ENCODE measurements around the gene SMNDC1.
"Not testable (repeated sequence)": the region's sequence is repeated elsewhere in the genome, so short reads cannot be mapped to it uniquely, and the experiment has no call there.

The SMNDC1 gene

DNA sequence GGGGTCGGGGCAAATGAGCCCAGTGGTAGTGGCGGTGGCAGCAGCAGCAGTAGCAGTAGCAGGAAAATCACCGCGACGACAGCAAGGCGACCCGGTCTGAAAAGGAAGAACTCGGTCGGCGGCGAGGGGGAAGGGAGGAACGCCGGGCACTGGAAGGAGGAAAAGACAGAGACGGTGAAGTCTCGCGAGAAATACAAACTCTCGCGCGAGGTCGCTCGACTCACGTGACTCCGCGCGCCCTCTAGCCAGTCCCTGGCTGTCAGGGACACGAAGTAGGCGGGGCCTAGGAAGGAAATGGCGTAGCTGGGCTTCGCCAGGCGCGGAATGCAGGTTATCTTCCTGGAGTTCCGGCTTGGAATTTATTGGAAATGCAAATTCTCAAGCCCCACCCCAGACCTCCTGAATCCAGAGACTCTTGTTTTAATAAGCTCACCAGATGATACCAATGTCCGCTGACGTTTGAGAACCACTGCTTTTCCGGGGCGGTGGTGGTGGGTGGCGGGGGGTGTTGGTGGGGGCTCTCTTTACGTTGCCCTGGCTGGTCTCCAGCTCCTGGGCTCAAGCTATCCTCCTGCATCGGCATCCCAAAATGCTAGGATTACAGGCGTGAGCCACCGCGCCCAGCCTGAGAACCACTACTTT is at the start of gene SMNDC1:
SMNDC1 (minus strand) TSS at position 141 of the 642 bp plus-strand sequence. CDS start 1,333 bp downstream, outside the sequence.
- peak; percentile 100 for DNase-seq

GRCh38 chr10:110354322-110354766 is 49.6 kb upstream of the SMNDC1 start:
- peak; percentile 89 for DNase-seq

DNA sequence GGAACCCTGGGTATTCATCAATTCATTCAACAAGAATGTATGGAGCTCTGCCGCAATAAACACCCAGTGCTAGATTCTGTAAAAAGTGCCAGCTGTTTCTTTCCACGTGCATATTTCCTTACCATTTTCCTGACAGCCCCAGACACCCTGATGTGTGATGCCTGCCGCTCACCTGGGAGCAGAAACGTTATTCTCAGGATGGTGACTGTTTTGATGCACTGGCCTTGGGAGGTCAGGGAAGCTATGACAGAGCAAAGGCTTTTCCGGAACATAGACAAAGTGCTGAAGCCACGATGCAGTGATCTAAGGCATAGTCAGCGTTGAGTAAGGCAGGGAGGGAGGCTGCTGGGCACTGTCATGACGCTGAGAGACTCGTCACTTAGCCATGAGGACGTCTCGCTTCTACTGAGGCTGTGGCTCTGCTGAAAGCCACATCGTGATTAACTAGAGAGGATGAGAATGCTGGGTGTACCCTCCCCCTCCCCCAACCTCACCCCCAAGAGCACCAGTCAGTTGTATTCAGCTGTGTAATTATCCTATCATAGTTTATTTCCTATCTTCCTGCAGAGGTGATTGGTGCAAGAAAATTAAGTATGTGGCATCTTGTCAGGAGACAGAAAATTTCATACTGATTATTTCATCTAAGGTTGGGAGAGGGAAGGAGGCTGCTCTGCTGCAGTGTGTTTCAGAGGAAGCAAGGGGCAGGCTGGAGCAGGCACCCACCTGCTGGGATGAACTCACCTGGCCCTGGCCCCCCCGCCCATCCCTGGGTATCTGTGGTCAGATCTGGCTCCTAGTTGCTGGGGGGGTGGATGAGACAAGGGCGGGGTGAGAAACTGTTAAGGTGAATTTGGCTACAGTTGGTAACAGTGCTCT is 48.8 kb upstream of the SMNDC1 start:
- DNase-seq: peak; percentile 62

DNA sequence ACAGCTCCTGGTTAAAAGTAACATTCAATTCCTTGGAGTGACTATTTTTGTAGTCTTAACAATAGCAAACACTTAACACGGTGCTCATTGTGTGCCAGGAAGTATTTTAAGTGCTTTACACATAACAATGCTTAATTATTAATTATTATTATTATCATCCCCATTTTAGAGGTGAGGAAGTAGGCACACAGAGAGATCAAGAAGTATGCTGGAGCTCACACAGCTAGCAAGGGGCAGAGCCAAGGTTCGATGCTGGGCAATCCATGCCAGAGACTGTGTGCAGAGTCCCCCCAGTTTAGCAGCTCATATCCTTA is 48.2 kb upstream of the SMNDC1 start:
- no peak for DNase-seq

GRCh38 chr10:110350812-110351211 is 46.1 kb upstream of the SMNDC1 start:
- DNase-seq: no peak

- no peak for DNase-seq
Observed at GRCh38 chr10:110349831-110350230, 45.1 kb upstream of the SMNDC1 start.

GRCh38 chr10:110349386-110349785 is 44.7 kb upstream of the SMNDC1 start:
- no peak for DNase-seq

DNA sequence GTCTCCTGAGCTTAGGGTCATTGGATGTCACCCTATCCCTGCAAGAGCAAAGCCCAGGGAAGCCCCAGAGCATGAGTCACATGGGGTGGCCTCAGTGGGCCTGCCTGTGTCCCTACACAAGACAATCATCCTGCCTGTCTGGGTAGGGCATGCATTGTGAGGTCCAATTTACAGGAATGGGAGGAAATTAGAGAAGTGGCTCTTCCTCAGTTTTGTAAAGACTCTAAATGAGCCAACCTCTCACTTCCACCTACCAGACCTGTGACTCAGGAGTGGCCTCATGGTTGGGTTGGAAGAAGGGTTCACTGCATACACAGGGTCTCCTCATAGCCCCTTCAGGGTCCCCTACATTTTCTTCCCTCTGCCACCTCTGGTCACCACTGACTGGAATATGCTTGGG is 43.6 kb upstream of the SMNDC1 start:
- DNase-seq: no peak

DNA sequence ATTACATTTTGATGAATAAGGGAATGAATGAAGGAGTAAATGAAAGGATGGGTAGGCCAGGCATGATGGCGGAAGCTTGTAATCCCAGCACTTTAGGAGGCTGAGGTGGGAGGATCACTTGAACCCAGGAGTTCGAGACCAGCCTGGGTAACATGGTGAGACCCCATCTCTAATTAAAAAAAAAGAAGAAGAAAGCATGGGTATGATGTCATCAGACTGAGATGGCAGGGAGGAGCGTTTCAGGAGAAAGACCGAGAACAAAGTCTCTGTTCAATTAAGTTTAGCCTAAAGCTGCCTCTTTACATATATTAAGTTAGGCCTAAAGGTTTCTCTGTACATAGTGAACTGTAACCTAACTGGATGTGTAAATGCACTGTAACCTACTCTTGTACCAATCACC is 42.2 kb upstream of the SMNDC1 start:
- no peak for DNase-seq

DNA sequence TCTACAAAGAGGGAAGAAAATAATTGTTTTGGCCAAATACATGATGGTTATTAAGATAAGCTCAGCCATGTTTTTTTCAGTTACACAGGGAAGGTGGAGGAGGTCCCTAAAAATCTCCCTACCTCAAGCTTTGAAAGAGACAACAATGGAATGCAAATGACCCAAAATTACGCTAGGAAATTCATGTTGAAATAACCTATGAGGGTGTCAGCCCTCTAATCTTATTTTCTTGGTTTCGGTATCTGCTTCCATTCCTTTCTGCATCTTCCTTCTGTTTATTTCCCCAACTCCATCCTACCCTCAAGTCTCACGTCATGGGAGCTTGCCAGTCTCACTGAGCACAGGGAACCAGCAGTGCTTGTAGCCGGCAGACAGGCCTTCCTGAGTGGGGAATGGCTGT is 40.6 kb upstream of the SMNDC1 start:
- DNase-seq: no peak

DNA sequence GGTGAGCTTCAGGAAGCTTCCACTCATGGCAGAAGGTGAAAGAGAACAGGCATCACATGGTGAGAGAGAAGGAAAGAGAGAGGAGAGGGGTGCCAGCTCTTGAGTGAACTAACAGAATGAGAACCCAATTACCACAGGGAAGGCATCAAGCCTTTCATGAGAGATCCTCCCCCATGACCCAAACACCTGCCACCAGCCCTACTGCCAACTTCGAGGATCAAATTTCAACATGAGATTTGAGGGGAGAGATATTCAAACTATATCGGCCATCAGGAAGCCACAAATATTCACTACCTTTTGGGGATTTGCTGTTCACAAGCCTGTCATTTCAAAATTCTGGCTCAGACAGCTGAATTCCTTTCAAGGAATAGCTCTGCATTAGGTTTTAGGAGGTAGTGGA is 39.9 kb upstream of the SMNDC1 start:
- DNase-seq: no peak

DNA sequence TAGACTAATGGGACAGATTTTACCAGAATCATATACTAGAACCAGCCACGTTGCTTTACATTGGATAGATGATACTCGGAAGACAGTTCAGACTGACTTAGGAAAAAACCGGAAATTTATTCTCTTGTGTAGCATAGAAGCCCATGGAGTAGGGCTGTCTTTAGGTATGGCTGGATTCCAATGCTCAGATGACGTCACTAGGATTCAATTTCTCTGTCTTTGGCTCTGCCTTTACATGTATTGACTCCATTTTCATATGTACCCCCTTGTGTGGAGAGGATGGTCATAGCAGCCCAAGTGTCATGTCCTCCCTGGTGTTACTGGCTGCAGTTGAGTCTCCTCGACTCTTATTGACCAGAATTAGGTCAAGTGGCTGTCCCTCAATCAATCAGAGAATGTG is 39.2 kb upstream of the SMNDC1 start:
- DNase-seq: no peak

- DNase-seq: no peak
Observed at GRCh38 chr10:110340816-110341215, 36.1 kb upstream of the SMNDC1 start.

GRCh38 chr10:110340122-110340521 is 35.4 kb upstream of the SMNDC1 start:
- DNase-seq: no peak

- no peak for DNase-seq
Observed at GRCh38 chr10:110337906-110338305, 33.2 kb upstream of the SMNDC1 start.

- DNase-seq: no peak
Observed at GRCh38 chr10:110337401-110337800, 32.7 kb upstream of the SMNDC1 start.

- peak; percentile 90 for DNase-seq
Observed at GRCh38 chr10:110336111-110336721, 31.5 kb upstream of the SMNDC1 start.

DNA sequence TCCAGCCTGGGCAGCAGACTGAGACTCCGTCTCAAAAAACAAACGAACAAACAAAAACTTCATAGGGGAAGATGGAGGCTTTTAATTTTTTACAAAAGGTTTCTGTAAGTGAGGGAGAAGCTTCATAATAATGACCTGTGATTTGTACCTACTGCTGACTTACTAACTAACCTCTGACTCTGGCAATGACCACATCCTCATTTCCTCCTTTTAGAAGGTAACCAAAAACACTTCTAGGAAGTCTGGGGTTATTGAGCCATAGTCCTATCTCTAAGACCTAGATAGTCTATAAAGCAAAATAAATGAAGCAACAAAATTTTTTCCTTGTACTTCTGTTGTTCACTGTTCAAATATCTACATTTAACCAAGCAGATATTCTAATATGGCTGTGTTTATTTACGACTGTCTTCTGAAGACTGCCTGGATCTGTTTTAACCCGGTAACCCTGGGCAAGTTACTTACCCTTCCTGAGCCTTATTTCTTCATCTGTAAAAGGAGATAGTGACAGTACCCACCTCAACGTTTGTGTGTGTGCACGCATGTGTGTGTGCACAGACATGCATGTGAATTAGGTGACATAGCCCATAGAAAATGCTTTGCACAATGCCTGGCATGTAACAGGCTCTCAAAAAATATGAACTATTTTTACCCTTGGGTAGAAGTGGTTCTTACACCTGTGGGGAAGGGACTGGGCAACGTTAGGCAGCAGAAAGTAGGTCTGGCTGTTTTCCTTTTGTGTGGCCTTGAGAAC is 30.8 kb upstream of the SMNDC1 start:
- DNase-seq: peak; percentile 14

GRCh38 chr10:110334061-110334656 is 29.4 kb upstream of the SMNDC1 start:
- DNase-seq: no peak

- not testable (repeated sequence) for DNase-seq
Observed at GRCh38 chr10:110331226-110331795, 26.6 kb upstream of the SMNDC1 start.

DNA sequence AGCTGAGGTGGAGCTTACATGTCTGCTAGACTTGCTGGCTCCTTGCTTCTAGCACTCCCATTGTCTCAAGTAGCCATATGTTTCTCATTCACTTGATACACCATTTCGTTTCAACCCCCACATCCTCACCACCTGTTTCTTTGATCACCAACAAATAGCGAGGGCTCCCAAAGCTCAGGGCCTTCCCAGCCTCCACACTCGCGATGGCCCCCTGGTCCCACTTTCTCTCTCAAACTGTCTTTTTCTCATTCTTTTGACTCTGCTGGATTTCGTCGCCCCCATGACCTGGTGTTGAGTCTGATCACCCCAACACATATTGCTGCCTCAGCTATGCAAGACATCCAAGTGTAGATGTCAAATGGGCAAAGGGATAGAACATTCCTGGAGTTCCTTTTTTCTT is 26.0 kb upstream of the SMNDC1 start:
- DNase-seq: no peak

DNA sequence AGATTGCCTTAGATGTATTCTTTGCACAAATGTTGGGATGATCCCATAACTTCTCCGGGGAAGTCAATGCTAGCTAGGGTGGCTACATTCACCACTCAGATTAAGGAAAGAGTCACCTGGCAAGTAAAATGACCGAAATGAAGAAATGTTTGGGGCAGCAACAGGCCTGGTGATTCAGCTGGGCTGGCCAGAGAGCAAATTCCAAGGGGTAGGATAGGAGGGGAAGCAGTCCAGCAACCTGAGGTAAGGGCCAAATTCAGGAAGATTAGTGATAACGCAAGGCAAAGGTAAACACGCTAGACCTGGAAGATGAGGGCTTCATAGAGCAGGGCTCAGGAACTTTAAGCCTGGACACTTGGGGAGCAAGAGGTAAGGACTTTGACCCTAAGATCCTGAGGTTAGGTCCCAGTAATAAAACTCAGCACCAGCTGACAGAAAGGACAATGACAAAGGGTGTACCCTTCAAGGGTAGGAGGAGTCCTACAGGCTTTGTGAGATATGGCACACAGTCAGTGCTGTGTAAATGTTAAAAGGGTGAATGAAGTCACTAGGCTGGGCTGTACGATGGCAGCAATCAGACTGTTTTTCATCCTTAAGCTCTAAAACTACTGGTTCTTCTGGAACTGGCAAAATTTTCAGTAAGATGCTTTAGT is 22.7 kb upstream of the SMNDC1 start:
- no peak for DNase-seq
